ENCODE measurements around the gene KCNIP4. TPM values are rescaled to one million over a fixed set of nuclear protein-coding genes. Genes with fewer than 3 reads are reported as not detected.

Gene KCNIP4
- total and polyA plus RNA-seq, 12 donors: 0.44 to 4.1 (median 1.6) TPM

GRCh38 chr4:20890761-20891160, 1057.8 kb downstream of the KCNIP4 start:
- H3K27me3 ChIP-seq: no peaks in the 10 kb centered on the region
- H3K9me3 ChIP-seq (replicated peaks in 1 of 3): no peaks in the 10 kb centered on the region
- intact Hi-C loops (cut with DNase I): no loop called here
- H3K27ac ChIP-seq: no peak overlapping the region
- H3K4me3 ChIP-seq: no peak overlapping the region
- no peaks in the 10 kb centered on the region for H3K36me3 ChIP-seq (replicated peaks in 1 of 2)
- 76 to 87% (median 86%) methylated on average over 3 of the region's 3 CpGs for WGBS, 4 donors
- TF ChIP-seq CTCF (IDR thresholded peaks at IDR 0.05): no peak
- no peak for TF ChIP-seq POLR2A (IDR thresholded peaks at IDR 0.05)
- H3K4me1 ChIP-seq (replicated peaks in 1 of 2): no peaks in the 10 kb centered on the region
- DNase-seq: no peak

- Histone ChIP-seq H3K36me3 (replicated peaks in 1 of 2) (no peaks in the 10 kb centered on the region), H3K27me3 (no peaks in the 10 kb centered on the region), H3K27ac (no peak overlapping the region), H3K4me1 (replicated peaks in 1 of 2) (no peaks in the 10 kb centered on the region), H3K9me3 (replicated peaks in 1 of 3) (no peaks in the 10 kb centered on the region), H3K4me3 (no peak overlapping the region)
- intact Hi-C loops (cut with DNase I): no loop called here
- 67 to 80% (median 77%) methylated on average over 3 of the region's 3 CpGs for WGBS, 4 donors
- TF ChIP-seq POLR2A (IDR thresholded peaks at IDR 0.05) (no peak), CTCF (IDR thresholded peaks at IDR 0.05) (no peak)
- DNase-seq: no peak
Observed at GRCh38 chr4:20889901-20890300, 1058.7 kb downstream of the KCNIP4 start.

GRCh38 chr4:20883677-20884076, 1064.9 kb downstream of the KCNIP4 start:
- no peak for TF ChIP-seq CTCF (IDR thresholded peaks at IDR 0.05)
- H3K4me1 ChIP-seq (replicated peaks in 1 of 2): no peaks in the 10 kb centered on the region
- no peak overlapping the region for H3K27ac ChIP-seq
- H3K4me3 ChIP-seq: no peak overlapping the region
- WGBS, 4 donors: 46 to 67% (median 56%) methylated on average over 3 of the region's 3 CpGs
- intact Hi-C loops (cut with DNase I): no loop called here
- DNase-seq: no peak
- no peaks in the 10 kb centered on the region for H3K27me3 ChIP-seq
- H3K9me3 ChIP-seq (replicated peaks in 1 of 3): no peaks in the 10 kb centered on the region
- H3K36me3 ChIP-seq (replicated peaks in 1 of 2): no peaks in the 10 kb centered on the region

GRCh38 chr4:20883231-20883630, 1065.3 kb downstream of the KCNIP4 start:
- 76 to 84% (median 81%) methylated on average over 5 of the region's 5 CpGs for WGBS, 4 donors
- intact Hi-C loops (cut with DNase I): no loop called here
- H3K36me3 ChIP-seq (replicated peaks in 1 of 2): no peaks in the 10 kb centered on the region

More at GRCh38 chr4:20883231-20883630, 1065.3 kb downstream of the KCNIP4 start:
- Histone ChIP-seq H3K4me3 (no peak overlapping the region), H3K9me3 (replicated peaks in 1 of 3) (no peaks in the 10 kb centered on the region), H3K27me3 (no peaks in the 10 kb centered on the region), H3K27ac (no peak overlapping the region), H3K4me1 (replicated peaks in 1 of 2) (no peaks in the 10 kb centered on the region)
- no peak for DNase-seq
- TF ChIP-seq CTCF (IDR thresholded peaks at IDR 0.05) (no peak), POLR2A (IDR thresholded peaks at IDR 0.05) (no peak)
